Fibroblast of lung (primary cell): ENCODE measurements around the gene PRPF6. TPM values are rescaled to one million over a fixed set of nuclear protein-coding genes. Genes with fewer than 3 reads are reported as not detected.

Experiments
- DNase-seq, 2 donors: peaks; one replicate each; pipeline versions ENCODE4 v3.0.0 to v3.0.0-alpha.2; 2010; ENCODE audit warnings: low read depth in 2 of 2
- H2AFZ ChIP-seq: 2 replicates; pipeline ENCODE4 v1.5.1; 2012; ENCODE audit warnings: low read length, control low read depth, inconsistent platforms
- H3K27ac ChIP-seq: 2 replicates; pipeline ENCODE4 v1.5.1; 2011; ENCODE audit warnings: low read length, control low read depth; ENCODE audit not compliant: insufficient read depth
- H3K27me3 ChIP-seq: 2 replicates; pipeline ENCODE4 v1.5.1; 2011; ENCODE audit warnings: mild to moderate bottlenecking, low read length; ENCODE audit not compliant: control insufficient read depth, insufficient read depth
- H3K36me3 ChIP-seq: 2 replicates; pipeline ENCODE4 v1.5.1; 2011; ENCODE audit warnings: low read length; ENCODE audit not compliant: control insufficient read depth, insufficient read depth
- H3K4me1 ChIP-seq: 2 replicates; pipeline ENCODE4 v1.5.1; 2011; ENCODE audit warnings: low read length; ENCODE audit not compliant: control insufficient read depth, insufficient read depth; ENCODE audit errors: extremely low read depth
- H3K4me2 ChIP-seq: 2 replicates; pipeline ENCODE4 v1.5.1; 2011; ENCODE audit warnings: low read length, control low read depth; ENCODE audit not compliant: insufficient read depth; ENCODE audit errors: extremely low read depth
- H3K4me3 ChIP-seq, 4 experiments: fragments of 200-600 bp in 1 of 4; sonication (generic) in 1 of 4; replicated peaks in 1 of 4; 2 replicates each; pipeline ENCODE4 v1.5.1; 2011 to 2016; ENCODE audit warnings: low read length in 4 of 4, low read depth in 3 of 4, mild to moderate bottlenecking in 3 of 4, control low read depth in 2 of 4, inconsistent platforms in 1 of 4, mixed read lengths in 1 of 4; ENCODE audit not compliant: insufficient read depth in 1 of 4; ENCODE audit errors: control extremely low read depth in 1 of 4
- H3K79me2 ChIP-seq: 2 replicates; pipeline ENCODE4 v1.5.1; 2012; ENCODE audit warnings: mild to moderate bottlenecking, low read length, inconsistent platforms; ENCODE audit not compliant: control insufficient read depth, insufficient read depth
- H3K9ac ChIP-seq: 2 replicates; pipeline ENCODE4 v1.5.1; 2011; ENCODE audit warnings: mild to moderate bottlenecking, low read length, control low read depth; ENCODE audit not compliant: insufficient read depth
- H3K9me3 ChIP-seq: 2 replicates; pipeline ENCODE4 v1.5.1; 2012; ENCODE audit warnings: low read depth, low read length; ENCODE audit not compliant: control insufficient read depth, insufficient read depth
- H4K20me1 ChIP-seq: 2 replicates; pipeline ENCODE4 v1.5.1; 2011; ENCODE audit warnings: low read length; ENCODE audit not compliant: control insufficient read depth, insufficient read depth; ENCODE audit errors: extremely low read depth
- CTCF ChIP-seq, 2 donors: IDR thresholded peaks in 1 of 2; conservative IDR thresholded peaks in 1 of 2; 1 replicate in 1 of 2; 2 replicates in 1 of 2; pipeline ENCODE4 v1.5.1; 2011 to 2012; ENCODE audit warnings: low read length in 2 of 2, control low read depth in 1 of 2, inconsistent platforms in 1 of 2, low read depth in 1 of 2, mild to moderate bottlenecking in 1 of 2
- EZH2 ChIP-seq: IDR thresholded peaks from 2 replicates; pipeline ENCODE4 v1.5.1; 2012; ENCODE audit warnings: low read length, control low read depth, mild to moderate bottlenecking; ENCODE audit errors: missing control alignments
- polyA plus RNA-seq, 2 donors: library from polyadenylated mRNA; depleted of rRNA in 1 of 2; stranded (reverse) in 1 of 2; unstranded in 1 of 2; fragments of >200 nt; gene quantifications; 2 replicates each; pipeline ENCODE4 v1.2.1, GENCODE V29; 2011 to 2012; ENCODE audit warnings: missing spikeins in 1 of 2
- total RNA-seq: library from RNA; depleted of rRNA; stranded (reverse); fragments of >200 nt; gene quantifications from 2 replicates; pipeline ENCODE4 v1.2.1, GENCODE V29; 2014

PRPF6 gene
- total and polyA plus RNA-seq, 2 donors (not counting 1 experiment from before 2014, with no cell fraction given), result 28.2 to 52.0 TPM

GRCh38 chr20:64069209-64069613 is 88.3 kb downstream of the PRPF6 start:
- Histone ChIP-seq H3K27me3 (no peaks in the 10 kb centered on the region), H3K4me2 (no peak overlapping the region), H3K9ac (no peak overlapping the region), H4K20me1 (no peaks in the 10 kb centered on the region), H3K27ac (no peak overlapping the region), H3K79me2 (no peaks in the 10 kb centered on the region), H3K4me1 (peaks cover 14% of the 10 kb centered on the region), H3K4me3 (no peak overlapping the region), H2AFZ (no peak overlapping the region), H3K9me3 (no peaks in the 10 kb centered on the region), H3K36me3 (peaks cover 1% of the 10 kb centered on the region)
- no peak for TF ChIP-seq CTCF (conservative IDR thresholded peaks at IDR 0.05 in 1 of 2, IDR thresholded peaks at IDR 0.05 in 1 of 2; ENCODE audit: low read depth in 1 of 2, low read length in 2 of 2)
- TF ChIP-seq EZH2, result no peak
- no peak for DNase-seq

- H3K36me3 ChIP-seq, result peaks cover 1% of the 10 kb centered on the region
- H3K4me3 ChIP-seq, result no peak overlapping the region
- no peaks in the 10 kb centered on the region for H4K20me1 ChIP-seq
- TF ChIP-seq EZH2 (no peak), CTCF (conservative IDR thresholded peaks at IDR 0.05 in 1 of 2, IDR thresholded peaks at IDR 0.05 in 1 of 2; ENCODE audit: low read depth in 1 of 2, low read length in 2 of 2) (peak; percentile 44 to 71)
- H3K9me3 ChIP-seq, result no peaks in the 10 kb centered on the region
- H3K9ac ChIP-seq, result no peak overlapping the region
- peaks cover 8% of the 10 kb centered on the region for H3K4me1 ChIP-seq
- no peak overlapping the region for H2AFZ ChIP-seq
- H3K27ac ChIP-seq, result no peak overlapping the region
- H3K27me3 ChIP-seq, result no peaks in the 10 kb centered on the region
- H3K79me2 ChIP-seq, result no peaks in the 10 kb centered on the region
- no peak overlapping the region for H3K4me2 ChIP-seq
- DNase-seq, result no peak
These were observed 88.8 kb downstream of the PRPF6 start for GRCh38 chr20:64069614-64070243.

GRCh38 chr20:64070244-64070993 is 89.5 kb downstream of the PRPF6 start:
- Histone ChIP-seq H3K4me3 (no peak overlapping the region), H3K9ac (no peak overlapping the region), H3K4me1 (peaks cover 8% of the 10 kb centered on the region), H2AFZ (no peak overlapping the region), H3K27me3 (no peaks in the 10 kb centered on the region), H3K36me3 (peaks cover 1% of the 10 kb centered on the region), H3K4me2 (no peak overlapping the region), H3K9me3 (no peaks in the 10 kb centered on the region), H3K79me2 (no peaks in the 10 kb centered on the region), H3K27ac (no peak overlapping the region), H4K20me1 (no peaks in the 10 kb centered on the region)
- DNase-seq, result no peak
- TF ChIP-seq CTCF (conservative IDR thresholded peaks at IDR 0.05 in 1 of 2, IDR thresholded peaks at IDR 0.05 in 1 of 2; ENCODE audit: low read depth in 1 of 2, low read length in 2 of 2) (no peak), EZH2 (no peak)
